AG20443 (cell line): Measurements from ENCODE around the gene ELOVL3.
A peak's percentile ranks its signal among the peaks of the same experiment; 100 is the strongest.

Experiments
- DNase-seq: peaks from one replicate; pipeline ENCODE4 v3.0.0; 2012; ENCODE audit warnings: low spot score, mixed read lengths

ELOVL3 gene

DNA sequence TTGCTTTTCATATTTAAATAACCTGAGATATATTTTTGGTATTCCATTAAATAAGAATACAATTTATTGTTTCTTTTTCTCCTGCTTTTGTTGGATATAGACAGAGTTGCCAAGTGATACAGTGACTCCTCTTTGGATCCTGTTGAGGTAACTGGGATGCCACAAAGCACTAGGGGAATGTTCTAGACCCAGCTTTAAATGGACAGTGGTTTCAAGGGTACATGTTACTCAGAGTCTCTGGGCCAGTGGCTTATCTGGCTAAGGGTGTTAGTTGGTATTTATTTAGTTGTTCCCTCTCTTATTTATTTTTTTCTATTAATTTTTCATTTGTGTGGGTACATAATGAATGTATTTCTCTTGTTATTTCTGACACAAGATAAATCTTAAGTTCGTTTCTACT lies 28.3 kb downstream of the ELOVL3 start:
- no peak for DNase-seq

DNA sequence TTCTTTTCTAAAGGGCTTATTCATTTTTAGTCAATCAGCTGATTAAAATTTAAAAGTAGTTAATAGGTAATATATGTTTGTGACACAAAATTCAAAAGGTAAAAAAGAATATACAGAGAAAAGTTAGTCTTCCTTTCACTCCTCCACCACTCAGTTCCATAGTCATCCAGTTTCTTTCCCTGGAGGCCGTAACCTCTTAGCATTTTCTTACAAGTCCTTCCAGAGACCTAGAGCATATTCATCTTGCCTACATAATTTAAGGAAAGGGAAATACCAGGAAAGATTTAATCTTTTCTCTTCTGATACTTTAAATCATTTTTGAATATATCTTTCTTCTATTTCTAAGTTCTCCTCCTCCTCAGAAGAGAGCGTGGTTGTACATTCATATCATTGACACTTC lies 29.3 kb downstream of the ELOVL3 start:
- DNase-seq: no peak

DNA sequence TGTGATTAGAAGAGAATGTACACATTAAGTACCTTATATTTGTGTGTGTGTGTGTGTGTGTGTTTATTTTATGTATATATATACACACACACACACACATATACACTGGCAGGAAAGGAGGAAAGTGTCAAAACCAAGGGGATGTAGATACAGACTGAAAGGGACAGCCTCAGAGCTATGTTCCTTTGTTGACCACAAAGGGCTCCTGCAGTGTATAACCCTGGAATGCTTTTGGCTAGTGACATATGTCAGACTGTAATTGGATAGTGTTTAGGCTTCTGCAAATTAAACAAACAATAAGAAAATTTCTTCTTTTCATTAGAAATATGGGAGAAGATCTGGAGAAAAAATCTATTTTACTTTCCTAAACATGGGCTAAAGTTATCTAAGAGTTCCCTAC lies 35.1 kb downstream of the ELOVL3 start:
- no peak for DNase-seq

DNA sequence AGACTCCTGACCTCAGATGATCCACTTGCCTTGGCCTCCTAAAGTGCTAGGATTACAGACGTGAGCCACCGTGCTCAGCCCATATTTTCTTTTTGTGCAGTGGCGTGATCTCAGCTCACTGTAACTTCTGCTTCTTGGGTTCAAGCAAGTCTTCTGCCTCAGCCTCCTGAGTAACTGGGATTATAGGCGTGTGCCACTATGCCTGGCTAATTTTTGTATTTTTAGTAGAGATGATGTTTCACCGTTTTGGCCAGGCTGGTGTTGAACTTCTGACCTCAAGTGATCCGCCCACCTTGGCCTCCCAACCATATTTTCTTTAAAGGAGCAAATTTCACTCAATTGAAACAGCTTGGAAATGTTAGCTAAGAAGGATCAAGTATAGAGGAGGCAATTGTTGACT lies 35.7 kb downstream of the ELOVL3 start:
- DNase-seq: no peak

DNA sequence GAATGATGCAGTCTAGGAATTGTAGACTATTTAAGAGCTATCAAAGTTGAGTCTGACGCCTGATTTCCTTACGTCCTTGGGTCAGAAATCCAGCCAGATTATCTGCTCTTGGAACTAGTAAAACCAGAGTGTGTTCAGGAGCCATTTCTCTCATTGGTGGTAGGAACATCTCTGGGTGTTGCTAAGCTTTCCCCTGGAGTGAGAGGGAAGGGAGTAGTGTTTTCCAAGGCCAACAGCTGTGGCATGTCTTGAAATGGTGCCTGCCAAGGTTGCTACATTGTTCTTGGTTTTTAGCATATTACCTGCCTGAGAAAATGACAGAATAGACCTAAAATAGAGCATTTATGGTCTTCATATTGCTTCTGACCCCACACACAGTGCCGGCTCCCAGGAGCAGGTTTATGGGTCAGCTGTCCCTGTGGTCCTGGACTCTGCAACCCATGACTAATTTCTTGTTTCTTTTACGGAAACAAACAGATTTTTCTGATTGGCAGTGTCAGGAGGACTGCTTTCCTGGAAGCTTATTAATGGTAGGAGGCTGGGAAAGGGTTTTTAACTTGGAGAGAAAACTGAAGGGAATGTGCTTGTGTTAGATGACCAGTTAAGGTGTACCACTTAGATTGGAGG lies 36.8 kb downstream of the ELOVL3 start:
- no peak for DNase-seq

DNA sequence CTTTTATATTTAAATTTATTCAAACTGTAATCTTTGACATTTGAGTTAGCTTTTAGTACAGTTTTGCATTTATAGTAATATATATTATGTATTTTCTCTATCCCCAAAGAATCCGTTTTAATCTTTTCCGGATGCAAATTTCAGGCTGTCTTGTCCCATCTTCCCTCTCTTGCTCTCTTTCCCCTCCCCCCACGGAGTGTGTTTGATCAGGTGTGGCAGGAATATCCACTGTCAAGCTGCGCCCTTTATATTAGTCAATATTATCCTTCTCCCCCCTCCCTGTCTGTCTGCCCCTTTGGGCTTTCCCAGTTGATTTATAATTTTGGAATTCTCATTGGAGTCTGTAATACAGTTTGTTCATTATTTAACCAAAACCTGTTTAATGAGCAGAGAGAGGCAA lies 38.3 kb downstream of the ELOVL3 start:
- no peak for DNase-seq

DNA sequence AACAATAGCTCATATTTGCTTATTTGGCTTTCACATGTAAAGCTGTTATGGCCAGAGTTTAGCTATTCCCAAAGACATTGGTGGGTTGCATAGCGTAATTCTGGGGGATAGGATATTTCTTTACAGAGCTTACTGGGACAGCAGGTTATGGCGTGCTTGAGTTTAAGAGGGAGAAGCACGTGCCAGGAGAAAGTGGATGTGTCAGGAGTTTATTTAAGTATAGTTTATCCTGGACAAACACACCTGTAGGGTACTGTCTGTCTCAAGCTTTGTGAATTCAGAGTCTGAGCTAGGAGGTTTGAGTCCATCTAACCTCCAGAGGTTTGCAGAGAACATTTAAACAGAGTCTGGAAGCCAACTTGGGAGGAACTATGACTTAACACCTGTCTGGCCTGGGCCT lies 40.6 kb downstream of the ELOVL3 start:
- no peak for DNase-seq

DNA sequence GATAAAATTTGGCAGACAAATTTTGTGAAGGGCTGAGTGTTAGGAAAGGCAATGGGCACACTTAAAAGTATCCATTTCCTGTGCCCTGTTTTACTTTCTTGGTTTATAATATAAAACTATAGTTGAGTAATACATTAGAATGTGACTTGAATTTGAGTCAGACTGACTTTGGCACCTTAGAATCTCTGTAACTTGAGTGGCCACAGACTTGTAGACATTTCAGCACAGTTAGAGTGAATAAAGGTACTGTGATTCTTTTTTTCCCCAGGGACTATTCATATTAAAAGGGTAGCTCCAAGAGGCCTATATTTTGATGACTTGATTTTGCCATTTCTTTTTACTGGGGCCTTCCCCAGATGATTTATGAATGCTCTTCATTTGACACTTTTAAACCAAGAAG lies 41.6 kb downstream of the ELOVL3 start:
- peak; percentile 42 for DNase-seq

DNA sequence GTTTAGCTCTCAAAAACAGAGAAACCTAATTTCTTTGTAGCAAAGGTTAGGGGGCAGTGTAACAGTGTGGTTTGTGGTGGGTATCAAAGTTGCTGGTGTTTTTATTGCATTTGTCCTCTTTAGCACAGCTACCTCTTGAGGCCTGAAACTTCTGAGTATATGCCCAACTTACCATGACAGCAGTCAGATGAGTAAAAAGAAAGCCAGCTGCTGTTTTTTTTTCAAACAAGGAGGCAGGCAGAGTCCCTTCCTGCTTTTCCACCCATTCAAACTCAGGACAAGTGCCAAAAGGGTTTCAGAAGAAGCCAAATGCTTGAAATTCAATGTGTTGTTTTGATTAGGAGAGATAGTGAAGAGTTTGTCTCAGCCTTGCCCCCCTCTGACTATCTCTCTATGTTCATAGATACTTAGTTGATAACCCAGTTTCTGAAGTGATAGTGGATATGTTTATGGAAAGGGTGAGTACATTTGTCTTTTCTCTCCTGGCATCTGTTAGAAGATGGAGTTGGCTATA lies 42.3 kb downstream of the ELOVL3 start:
- peak; percentile 17 for DNase-seq

DNA sequence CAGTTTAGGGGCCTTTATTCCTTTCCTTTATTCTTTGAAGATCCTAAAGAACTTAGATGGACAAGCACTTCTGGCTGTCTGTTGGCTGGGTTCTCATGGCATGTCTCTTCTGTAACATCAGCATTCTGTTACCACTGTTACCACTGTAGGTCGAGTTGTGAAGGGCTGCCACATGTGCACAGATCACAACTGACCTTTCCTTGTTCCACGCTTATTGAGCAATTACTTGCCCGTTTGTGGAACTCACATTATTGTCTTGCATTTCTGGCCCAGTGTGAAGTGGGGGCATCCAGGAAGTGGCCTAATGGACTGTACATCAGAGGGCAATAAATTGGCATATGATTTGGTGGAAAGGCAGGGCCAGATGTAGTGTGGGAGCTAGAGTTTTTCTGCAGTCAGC lies 42.9 kb downstream of the ELOVL3 start:
- no peak for DNase-seq

DNA sequence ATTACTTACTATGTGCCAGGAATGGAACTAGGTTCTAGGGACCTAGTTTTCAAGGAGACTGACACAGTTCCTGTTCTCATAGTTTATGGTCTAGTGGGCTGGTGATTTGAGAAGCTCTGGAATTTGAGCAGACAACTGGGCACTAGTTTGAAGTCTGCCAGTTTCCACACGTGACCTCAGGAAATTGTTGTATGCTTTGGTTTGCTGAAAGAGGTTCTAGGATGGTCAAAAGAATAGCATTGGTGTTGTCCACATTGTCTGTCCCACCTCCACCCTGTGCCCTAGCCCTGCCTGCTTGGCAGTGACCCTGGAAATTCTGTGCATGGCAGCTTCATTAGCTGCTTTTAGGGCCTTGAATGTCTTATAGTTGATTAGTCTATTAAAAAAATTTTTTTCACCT lies 48.0 kb downstream of the ELOVL3 start:
- no peak for DNase-seq

DNA sequence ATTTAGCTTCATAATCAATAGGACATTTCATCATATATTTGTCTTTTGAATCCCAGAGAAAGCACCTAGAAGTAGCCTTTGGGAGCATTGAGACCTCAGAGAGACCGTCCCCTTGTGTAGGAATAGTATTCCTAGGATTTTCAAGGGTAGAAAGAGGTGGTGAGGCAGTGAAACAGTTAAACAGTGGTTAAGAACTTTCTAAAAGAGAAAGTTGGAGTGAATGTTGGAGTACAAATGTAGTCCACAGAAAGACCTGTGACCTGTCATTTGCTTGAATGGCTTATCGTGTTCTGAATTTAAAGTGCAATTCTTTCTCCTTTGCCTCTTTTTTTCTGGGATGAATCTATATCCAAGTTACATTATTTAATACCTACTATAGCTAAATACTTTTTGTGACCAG lies 49.2 kb downstream of the ELOVL3 start:
- DNase-seq: no peak

DNA sequence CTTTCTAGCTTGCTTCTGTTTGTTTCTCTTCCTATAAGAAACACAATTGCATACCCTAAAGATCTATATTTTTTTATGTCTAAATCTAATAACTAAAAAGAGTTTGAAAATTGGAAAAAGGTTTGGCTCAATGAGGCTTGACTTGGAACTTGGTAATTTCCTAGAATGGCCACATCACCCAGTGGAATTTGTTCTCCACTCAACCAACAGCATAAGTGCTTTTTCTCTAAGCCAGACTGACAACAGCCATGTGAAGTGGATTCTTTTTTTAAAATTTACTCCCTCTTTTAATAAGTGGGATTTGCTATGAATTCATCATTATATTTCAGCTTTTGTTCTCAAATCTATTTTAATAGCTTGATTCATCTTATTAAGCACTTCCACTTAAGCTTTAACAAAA lies 53.0 kb downstream of the ELOVL3 start:
- no peak for DNase-seq
